ENCODE data around the gene TGM6. TPM values are rescaled to one million over a fixed set of nuclear protein-coding genes. Genes with fewer than 3 reads are reported as not detected.

TGM6 gene
- total RNA-seq, 1 experiment from 2014 or later, result not detected

DNA sequence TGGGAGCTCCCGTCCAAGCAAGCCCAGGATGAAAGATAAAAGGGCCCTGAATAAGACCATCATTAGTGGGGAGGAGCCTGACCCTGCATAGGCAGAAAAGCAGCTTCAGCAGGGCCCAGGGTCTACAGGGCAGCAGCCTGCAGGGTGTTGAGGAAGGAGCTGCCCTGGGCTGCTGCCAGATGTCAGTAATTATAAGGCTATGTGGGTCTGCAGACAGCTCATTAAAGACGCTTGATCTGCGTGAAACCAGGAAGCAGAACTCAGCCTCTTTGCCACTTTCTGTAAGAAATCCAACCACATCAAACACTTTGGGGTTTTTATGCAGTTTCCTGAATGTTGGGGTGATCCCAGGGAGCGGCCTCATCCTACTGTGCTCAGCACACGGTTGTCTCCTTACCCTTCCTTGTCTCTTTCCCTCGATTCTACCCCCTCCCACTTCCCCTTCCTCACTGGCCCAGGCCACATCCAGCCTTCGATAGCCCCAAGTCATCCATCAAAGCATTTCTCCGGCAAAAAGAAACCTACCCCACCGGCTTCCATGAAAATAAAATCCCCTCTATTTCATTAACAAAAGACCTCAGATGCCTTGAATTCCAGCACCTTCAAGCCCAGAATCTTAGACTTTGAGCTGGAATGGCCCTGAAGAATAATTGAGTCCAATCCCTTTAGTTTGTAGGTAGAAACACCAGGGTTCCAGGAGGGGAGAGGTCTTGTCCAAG is 1.0 kb upstream of the TGM6 start:
- H3K79me2 ChIP-seq (ENCODE audit: low read length), result no peaks in the 10 kb centered on the region
- H3F3A ChIP-seq (ENCODE audit: low read length, unreplicated experiment), result no peaks in the 10 kb centered on the region
- no peaks in the 10 kb centered on the region for H3K9me2 ChIP-seq (replicated peaks; ENCODE audit: low read length)
- ChIA-PET POLR2A (ENCODE audit: unreplicated experiment) (no interaction called here), CTCF (no interaction called here)
- H3K4me1 ChIP-seq (ENCODE audit: insufficient read depth, low read length), result no peaks in the 10 kb centered on the region
- DNase-seq, result no peak
- no peaks in the 10 kb centered on the region for H3K9me3 ChIP-seq (ENCODE audit: low read length)
- H3K27me3 ChIP-seq (ENCODE audit: low read length), result peaks cover 41% of the 10 kb centered on the region
- intact Hi-C loops (cut with micrococcal nuclease), result no loop called here
- no peak overlapping the region for H2AFZ ChIP-seq (ENCODE audit: low read length)
- no peak overlapping the region for H3K4me2 ChIP-seq (ENCODE audit: low read length)
- no peak overlapping the region for H3K9ac ChIP-seq (ENCODE audit: low read length)
- H3K36me3 ChIP-seq (ENCODE audit: low read depth, low read length), result no peaks in the 10 kb centered on the region
- TF ChIP-seq, protein P1, sequence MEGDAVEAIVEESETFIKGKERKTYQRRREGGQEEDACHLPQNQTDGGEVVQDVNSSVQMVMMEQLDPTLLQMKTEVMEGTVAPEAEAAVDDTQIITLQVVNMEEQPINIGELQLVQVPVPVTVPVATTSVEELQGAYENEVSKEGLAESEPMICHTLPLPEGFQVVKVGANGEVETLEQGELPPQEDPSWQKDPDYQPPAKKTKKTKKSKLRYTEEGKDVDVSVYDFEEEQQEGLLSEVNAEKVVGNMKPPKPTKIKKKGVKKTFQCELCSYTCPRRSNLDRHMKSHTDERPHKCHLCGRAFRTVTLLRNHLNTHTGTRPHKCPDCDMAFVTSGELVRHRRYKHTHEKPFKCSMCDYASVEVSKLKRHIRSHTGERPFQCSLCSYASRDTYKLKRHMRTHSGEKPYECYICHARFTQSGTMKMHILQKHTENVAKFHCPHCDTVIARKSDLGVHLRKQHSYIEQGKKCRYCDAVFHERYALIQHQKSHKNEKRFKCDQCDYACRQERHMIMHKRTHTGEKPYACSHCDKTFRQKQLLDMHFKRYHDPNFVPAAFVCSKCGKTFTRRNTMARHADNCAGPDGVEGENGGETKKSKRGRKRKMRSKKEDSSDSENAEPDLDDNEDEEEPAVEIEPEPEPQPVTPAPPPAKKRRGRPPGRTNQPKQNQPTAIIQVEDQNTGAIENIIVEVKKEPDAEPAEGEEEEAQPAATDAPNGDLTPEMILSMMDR (conservative IDR thresholded peaks at IDR 0.05; ENCODE audit: low read depth, low read length), result no peak
- no peak for TF ChIP-seq EZH2 (IDR thresholded peaks at IDR 0.05; ENCODE audit: low read length, unreplicated experiment)
- no peak for TF ChIP-seq EZH2phosphoT487 (IDR thresholded peaks at IDR 0.05; ENCODE audit: borderline replicate concordance, low read length)
- ATAC-seq, result no peak
- no peaks in the 10 kb centered on the region for H4K20me1 ChIP-seq (ENCODE audit: low read length)
- no peak overlapping the region for H3K27ac ChIP-seq (ENCODE audit: low read length)
- H3K4me3 ChIP-seq (ENCODE audit: low read length), result no peak overlapping the region
- BruUV-seq (replicated peaks), result no TSS peak

DNA sequence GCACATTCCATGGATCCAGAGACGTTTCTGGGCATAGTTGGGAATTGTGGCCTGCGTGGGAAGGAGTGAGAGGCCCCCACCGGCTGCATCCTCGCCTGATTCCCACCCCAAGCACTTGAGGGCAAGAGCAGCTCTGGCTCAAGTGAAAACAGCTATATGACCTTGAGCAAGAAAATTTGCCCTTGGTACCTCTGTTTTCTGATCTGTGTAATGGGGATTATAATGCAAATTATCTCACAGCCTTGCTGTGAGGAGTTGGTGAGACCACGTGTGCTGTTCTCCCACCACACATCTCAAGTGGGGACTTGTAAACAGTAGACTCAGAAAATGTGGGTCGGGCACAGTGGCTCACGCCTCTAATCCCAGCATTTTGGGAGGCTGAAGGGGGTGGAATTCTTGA is 602 bp downstream of the TGM6 start:
- no peak overlapping the region for H3K4me3 ChIP-seq (ENCODE audit: low read length)
- ChIA-PET POLR2A (ENCODE audit: unreplicated experiment) (no interaction called here), CTCF (no interaction called here)
- no peaks in the 10 kb centered on the region for H3K79me2 ChIP-seq (ENCODE audit: low read length)
- peaks cover 32% of the 10 kb centered on the region for H3K27me3 ChIP-seq (ENCODE audit: low read length)
- TF ChIP-seq EZH2phosphoT487 (IDR thresholded peaks at IDR 0.05; ENCODE audit: borderline replicate concordance, low read length), result no peak
- no peak for TF ChIP-seq EZH2 (IDR thresholded peaks at IDR 0.05; ENCODE audit: low read length, unreplicated experiment)
- TF ChIP-seq, protein P1 (conservative IDR thresholded peaks at IDR 0.05; ENCODE audit: low read depth, low read length), result no peak
- H3K9me2 ChIP-seq (replicated peaks; ENCODE audit: low read length), result no peaks in the 10 kb centered on the region
- H3F3A ChIP-seq (ENCODE audit: low read length, unreplicated experiment), result no peaks in the 10 kb centered on the region
- H3K9me3 ChIP-seq (ENCODE audit: low read length), result no peaks in the 10 kb centered on the region
- no peak overlapping the region for H3K4me2 ChIP-seq (ENCODE audit: low read length)
- no peak overlapping the region for H2AFZ ChIP-seq (ENCODE audit: low read length)
- H3K27ac ChIP-seq (ENCODE audit: low read length), result no peak overlapping the region
- BruUV-seq (replicated peaks), result no TSS peak
- H3K4me1 ChIP-seq (ENCODE audit: insufficient read depth, low read length), result no peaks in the 10 kb centered on the region
- no peak overlapping the region for H3K9ac ChIP-seq (ENCODE audit: low read length)
- H4K20me1 ChIP-seq (ENCODE audit: low read length), result no peaks in the 10 kb centered on the region
- no peak for DNase-seq
- no peak for ATAC-seq
- no peaks in the 10 kb centered on the region for H3K36me3 ChIP-seq (ENCODE audit: low read depth, low read length)
- intact Hi-C loops (cut with micrococcal nuclease), result no loop called here

- Histone ChIP-seq H3F3A (ENCODE audit: low read length, unreplicated experiment) (no peaks in the 10 kb centered on the region), H3K79me2 (ENCODE audit: low read length) (no peaks in the 10 kb centered on the region), H3K4me1 (ENCODE audit: insufficient read depth, low read length) (no peaks in the 10 kb centered on the region), H3K27me3 (ENCODE audit: low read length) (peaks cover 30% of the 10 kb centered on the region), H4K20me1 (ENCODE audit: low read length) (no peaks in the 10 kb centered on the region), H3K4me3 (ENCODE audit: low read length) (no peak overlapping the region), H3K9ac (ENCODE audit: low read length) (no peak overlapping the region), H3K9me3 (ENCODE audit: low read length) (0 out of 2 replicates have a peak, but pooled peaks cover 6% of the 10 kb centered on the region), H3K4me2 (ENCODE audit: low read length) (no peak overlapping the region), H2AFZ (ENCODE audit: low read length) (no peak overlapping the region), H3K27ac (ENCODE audit: low read length) (no peak overlapping the region), H3K9me2 (replicated peaks; ENCODE audit: low read length) (no peaks in the 10 kb centered on the region), H3K36me3 (ENCODE audit: low read depth, low read length) (no peaks in the 10 kb centered on the region)
- intact Hi-C loops (cut with micrococcal nuclease), result no loop called here
- DNase-seq (peak; percentile 10), ATAC-seq (no peak)
- TF ChIP-seq EZH2 (IDR thresholded peaks at IDR 0.05; ENCODE audit: low read length, unreplicated experiment) (no peak), EZH2phosphoT487 (IDR thresholded peaks at IDR 0.05; ENCODE audit: borderline replicate concordance, low read length) (no peak)
- TF ChIP-seq, protein P1 (conservative IDR thresholded peaks at IDR 0.05; ENCODE audit: low read depth, low read length), result no peak
- POLR2A ChIA-PET (ENCODE audit: unreplicated experiment), result no interaction called here
- CTCF ChIA-PET, result no interaction called here
- BruUV-seq (replicated peaks), result no TSS peak
Measured at GRCh38 chr20:2382833-2383232, 2.1 kb downstream of the TGM6 start.
